Smooth muscle cell (in vitro differentiated cells): ENCODE measurements around the gene SMYD3. TPM values are rescaled to one million over a fixed set of nuclear protein-coding genes. Genes with fewer than 3 reads are reported as not detected.

ENCODE experiments used
- DNase-seq: peaks from one replicate; lab custom pipeline; 2025; ENCODE audit not compliant: unreplicated experiment; lab: John Stamatoyannopoulos, UW
- H2AFZ ChIP-seq: fragments of 200-600 bp; sonication (generic); 2 replicates; pipeline ENCODE4 v1.6.0; 2016; ENCODE audit warnings: antibody characterized with exemption, low read depth, mild to moderate bottlenecking
- H3F3A ChIP-seq: fragments of 200-600 bp; sonication (generic); 2 replicates; pipeline ENCODE4 v1.6.0; 2017; ENCODE audit warnings: antibody characterized with exemption, low read depth
- H3K27ac ChIP-seq: fragments of 200-600 bp; sonication (generic); 2 replicates; pipeline ENCODE4 v1.5.1; 2016; ENCODE audit warnings: low read depth, mild to moderate bottlenecking
- H3K27me3 ChIP-seq: fragments of 200-600 bp; sonication (generic); 2 replicates; pipeline ENCODE4 v1.6.1; 2016; ENCODE audit warnings: low read depth, mild to moderate bottlenecking
- H3K36me3 ChIP-seq: fragments of 200-600 bp; sonication (generic); 2 replicates; pipeline ENCODE4 v1.5.1; 2016; ENCODE audit warnings: low read depth
- H3K4me1 ChIP-seq: fragments of 200-600 bp; sonication (generic); 2 replicates; pipeline ENCODE4 v1.5.1; 2016; ENCODE audit warnings: low read depth
- H3K4me2 ChIP-seq: fragments of 200-600 bp; sonication (generic); 2 replicates; pipeline ENCODE4 v1.6.0; 2016; ENCODE audit warnings: mild to moderate bottlenecking
- H3K4me3 ChIP-seq: fragments of 200-600 bp; sonication (generic); 2 replicates; pipeline ENCODE4 v1.5.1; 2016; ENCODE audit warnings: mild to moderate bottlenecking
- H3K79me2 ChIP-seq: fragments of 200-600 bp; sonication (generic); 2 replicates; pipeline ENCODE4 v1.6.0; 2016; ENCODE audit warnings: low read depth, mild to moderate bottlenecking
- H3K9ac ChIP-seq: fragments of 200-600 bp; sonication (generic); 2 replicates; pipeline ENCODE4 v1.6.0; 2016; ENCODE audit warnings: low read depth
- H3K9me3 ChIP-seq: fragments of 200-600 bp; sonication (generic); replicated peaks from 2 replicates; pipeline ENCODE4 v1.5.1; 2016; ENCODE audit warnings: low read depth
- H4K20me1 ChIP-seq: fragments of 200-600 bp; sonication (generic); 2 replicates; pipeline ENCODE4 v1.6.0; 2016; ENCODE audit warnings: low read depth
- WGBS: methylation state at CpG from one replicate; pipeline ENCODE4 v1.1.7; 2016; ENCODE audit warnings: low lambda C conversion rate; 5-methylcytosine and 5-hydroxymethylcytosine counted together
- polyA plus RNA-seq: library from polyadenylated mRNA; unstranded; fragments of >200 nt; fragmentation: Nextera tagmentation; extraction: Ambion mirVana; gene quantifications from 2 replicates; pipeline ENCODE4 v1.2.1, GENCODE V29; 2016
- total RNA-seq: library from RNA; depleted of rRNA; stranded (reverse); fragments of >200 nt; gene quantifications from 2 replicates; pipeline ENCODE4 v1.2.3, GENCODE V29; 2014
- TF ChIP-seq, protein P1 (sequence below): fragments of 200-600 bp; sonication (generic); IDR thresholded peaks from 2 replicates; pipeline ENCODE4 v1.5.1; 2017; ENCODE audit warnings: borderline replicate concordance, mild to moderate bottlenecking, antibody characterized with exemption; ENCODE audit not compliant: insufficient read depth, poor library complexity, severe bottlenecking

The SMYD3 gene
- total and polyA plus RNA-seq, 2 experiments from 2014 or later: 162 to 301 TPM

DNA sequence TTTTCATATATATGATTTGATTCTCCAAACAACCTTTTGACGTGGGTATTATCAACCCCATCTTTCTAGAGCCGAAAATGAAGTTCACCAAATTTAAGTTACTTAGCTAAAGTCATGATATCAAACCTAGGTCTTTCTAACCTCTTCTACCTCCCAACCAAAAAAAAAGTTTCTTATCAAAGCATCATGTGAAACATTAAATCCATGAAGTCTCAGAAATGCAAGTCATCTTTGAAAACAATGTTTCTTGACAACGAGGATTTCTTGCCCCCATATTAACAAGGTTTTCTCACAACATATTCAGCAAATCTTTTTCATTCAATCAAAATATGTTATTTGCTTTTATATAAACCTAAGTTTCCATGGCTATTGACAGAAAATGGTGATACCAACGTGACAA, 306.3 kb downstream of the SMYD3 start:
- WGBS: 91% methylated on average over 4 of the region's 4 CpGs
- Histone ChIP-seq H3F3A (no peaks in the 10 kb centered on the region), H3K36me3 (no peaks in the 10 kb centered on the region), H3K4me3 (no peak overlapping the region), H3K4me1 (no peaks in the 10 kb centered on the region), H4K20me1 (peaks cover 4% of the 10 kb centered on the region), H3K27ac (peak overlapping the region; percentile 65), H3K4me2 (peak overlapping the region; percentile 1), H3K9me3 (no peaks in the 10 kb centered on the region), H2AFZ (no peak overlapping the region), H3K9ac (no peak overlapping the region), H3K79me2 (no peaks in the 10 kb centered on the region), H3K27me3 (no peaks in the 10 kb centered on the region)
- TF ChIP-seq, protein P1, sequence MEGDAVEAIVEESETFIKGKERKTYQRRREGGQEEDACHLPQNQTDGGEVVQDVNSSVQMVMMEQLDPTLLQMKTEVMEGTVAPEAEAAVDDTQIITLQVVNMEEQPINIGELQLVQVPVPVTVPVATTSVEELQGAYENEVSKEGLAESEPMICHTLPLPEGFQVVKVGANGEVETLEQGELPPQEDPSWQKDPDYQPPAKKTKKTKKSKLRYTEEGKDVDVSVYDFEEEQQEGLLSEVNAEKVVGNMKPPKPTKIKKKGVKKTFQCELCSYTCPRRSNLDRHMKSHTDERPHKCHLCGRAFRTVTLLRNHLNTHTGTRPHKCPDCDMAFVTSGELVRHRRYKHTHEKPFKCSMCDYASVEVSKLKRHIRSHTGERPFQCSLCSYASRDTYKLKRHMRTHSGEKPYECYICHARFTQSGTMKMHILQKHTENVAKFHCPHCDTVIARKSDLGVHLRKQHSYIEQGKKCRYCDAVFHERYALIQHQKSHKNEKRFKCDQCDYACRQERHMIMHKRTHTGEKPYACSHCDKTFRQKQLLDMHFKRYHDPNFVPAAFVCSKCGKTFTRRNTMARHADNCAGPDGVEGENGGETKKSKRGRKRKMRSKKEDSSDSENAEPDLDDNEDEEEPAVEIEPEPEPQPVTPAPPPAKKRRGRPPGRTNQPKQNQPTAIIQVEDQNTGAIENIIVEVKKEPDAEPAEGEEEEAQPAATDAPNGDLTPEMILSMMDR: no peak
- no peak for DNase-seq

DNA sequence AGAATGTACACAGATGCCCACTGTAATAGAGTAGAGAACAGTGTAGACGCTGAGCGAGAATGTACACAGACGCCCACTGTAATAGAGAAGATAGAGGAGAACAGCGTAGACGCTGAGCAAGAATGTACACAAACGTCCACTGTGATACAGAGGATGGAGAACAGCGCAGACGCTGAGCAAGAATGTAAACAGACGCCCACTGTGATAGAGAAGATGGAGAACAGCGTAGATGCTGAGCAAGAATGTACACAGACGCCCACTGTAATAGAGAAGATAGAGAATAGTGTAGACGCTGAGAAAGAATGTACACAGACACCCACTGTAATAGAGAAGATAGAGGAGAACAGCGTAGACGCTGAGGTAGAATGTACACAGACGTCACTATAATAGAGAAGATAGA, 306.9 kb downstream of the SMYD3 start:
- H3F3A ChIP-seq: no peaks in the 10 kb centered on the region
- H2AFZ ChIP-seq: no peak overlapping the region
- TF ChIP-seq, protein P1: no peak
- 53% methylated on average over 15 of the region's 15 CpGs for WGBS
- H3K27ac ChIP-seq: peak overlapping the region; percentile 65
- DNase-seq: no peak
- no peaks in the 10 kb centered on the region for H3K27me3 ChIP-seq
- H3K36me3 ChIP-seq: no peaks in the 10 kb centered on the region
- H4K20me1 ChIP-seq: peaks cover 4% of the 10 kb centered on the region
- H3K4me2 ChIP-seq: peak overlapping the region; percentile 1
- no peak overlapping the region for H3K4me3 ChIP-seq
- no peak overlapping the region for H3K9ac ChIP-seq
- H3K4me1 ChIP-seq: no peaks in the 10 kb centered on the region
- no peaks in the 10 kb centered on the region for H3K79me2 ChIP-seq
- no peaks in the 10 kb centered on the region for H3K9me3 ChIP-seq

DNA sequence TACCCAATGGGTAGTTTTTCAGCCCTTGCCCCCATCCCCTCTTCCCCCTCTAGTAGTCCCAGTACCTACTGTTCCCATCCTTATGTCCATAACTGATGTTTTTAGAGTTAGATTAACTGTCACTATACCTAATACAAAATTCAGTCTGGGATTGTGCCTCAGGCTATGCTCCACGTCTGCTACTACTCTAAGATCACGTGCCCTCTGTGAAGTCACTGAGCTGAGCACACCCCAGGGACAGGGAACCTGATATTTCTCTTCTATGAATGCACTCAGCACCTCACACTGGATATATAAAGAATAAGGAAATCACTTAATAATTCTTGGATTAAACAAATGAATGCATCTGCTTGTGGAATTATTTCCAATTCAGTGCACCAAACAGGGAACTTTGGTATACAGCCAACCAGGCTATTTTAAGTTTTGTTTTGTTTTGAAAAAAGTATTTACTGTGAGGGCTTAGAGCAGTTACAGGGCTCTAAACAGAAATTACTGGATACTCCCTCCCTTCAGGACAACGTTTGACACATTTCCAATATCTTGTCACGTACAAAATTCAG, 307.9 kb downstream of the SMYD3 start:
- Histone ChIP-seq H3K4me1 (no peaks in the 10 kb centered on the region), H3K27ac (no peak overlapping the region), H4K20me1 (peaks cover 4% of the 10 kb centered on the region), H3K9ac (no peak overlapping the region), H3K79me2 (no peaks in the 10 kb centered on the region), H3K4me3 (no peak overlapping the region), H2AFZ (no peak overlapping the region), H3K9me3 (no peaks in the 10 kb centered on the region), H3K4me2 (no peak overlapping the region), H3K27me3 (no peaks in the 10 kb centered on the region), H3F3A (no peaks in the 10 kb centered on the region), H3K36me3 (no peaks in the 10 kb centered on the region)
- no peak for DNase-seq
- 83% methylated on average over 4 of the region's 4 CpGs for WGBS
- TF ChIP-seq, protein P1: no peak
